Measurements from ENCODE around the gene INTS14. TPM values are rescaled to one million over a fixed set of nuclear protein-coding genes. Genes with fewer than 3 reads are reported as not detected.

INTS14 gene
- total RNA-seq, 4 donors from 2014 or later, result 26.6 to 50.8 (median 32.9) TPM

DNA sequence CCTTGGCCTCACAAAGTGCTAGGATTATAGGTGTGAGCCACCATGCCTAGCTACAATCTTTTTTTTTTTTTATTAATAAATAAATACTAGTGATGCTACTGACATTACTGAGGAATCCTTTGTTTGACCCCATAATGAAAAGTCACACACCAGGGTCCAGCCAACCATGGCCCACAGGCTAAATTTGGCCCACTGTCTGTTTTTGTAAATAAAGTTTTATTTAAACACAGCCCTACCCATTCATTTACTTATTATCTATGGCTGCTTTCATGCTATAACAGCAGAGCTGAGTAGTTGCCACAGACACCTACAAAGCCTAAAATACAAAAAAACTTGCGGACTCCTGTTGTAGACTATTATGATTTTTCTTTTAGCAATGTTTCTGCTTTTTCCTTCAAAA, 7.4 kb downstream of the INTS14 start:
- ATAC-seq (ENCODE audit: low FRiP score) (no peak), DNase-seq (ENCODE audit: low spot score) (no peak)
- no peak for TF ChIP-seq CTCF (IDR thresholded peaks at IDR 0.05)

DNA sequence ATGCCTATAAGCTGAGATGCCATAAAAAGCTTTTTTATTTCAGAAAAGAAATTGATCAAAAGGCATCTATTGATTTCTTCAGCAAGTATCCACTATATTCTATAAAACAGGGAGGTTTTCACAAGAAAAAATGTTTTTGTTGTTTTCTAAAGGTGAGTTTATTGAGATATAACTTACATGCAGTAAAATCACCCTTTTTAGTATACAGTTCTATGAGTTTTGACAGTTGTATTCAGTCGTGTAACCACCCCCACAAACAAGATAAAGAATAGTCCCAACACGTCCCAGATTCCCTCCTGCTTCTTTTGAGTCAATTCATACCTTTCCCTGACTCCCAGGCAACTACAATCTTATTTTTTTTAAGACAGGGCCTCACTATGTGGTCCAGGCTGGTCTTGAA, 7.8 kb downstream of the INTS14 start:
- no peak for TF ChIP-seq CTCF (IDR thresholded peaks at IDR 0.05)
- ATAC-seq (ENCODE audit: low FRiP score) (no peak), DNase-seq (ENCODE audit: low spot score) (no peak)

DNA sequence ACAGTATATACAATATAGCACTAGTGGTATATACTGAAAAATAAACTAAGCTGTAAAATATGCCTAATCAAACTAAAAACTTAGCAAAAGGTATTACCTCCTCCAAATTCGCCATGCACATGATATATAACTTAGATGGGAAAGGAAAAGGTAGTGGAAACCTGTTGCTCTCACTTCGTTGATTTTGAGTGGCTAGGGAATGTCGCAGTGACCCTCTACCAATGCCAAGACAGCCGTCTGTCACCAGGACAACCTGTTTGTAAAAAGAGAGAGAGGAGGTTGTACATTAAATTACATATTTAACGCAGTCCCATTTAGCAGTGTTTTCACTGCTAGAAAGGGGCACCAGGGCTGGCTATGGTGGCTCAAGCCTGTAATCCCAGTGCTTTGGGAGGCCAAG, 11.3 kb downstream of the INTS14 start:
- DNase-seq (ENCODE audit: low spot score), result no peak
- no peak for TF ChIP-seq CTCF (IDR thresholded peaks at IDR 0.05)
- ATAC-seq (ENCODE audit: low FRiP score), result no peak

GRCh38 chr15:65598468-65598867, 12.5 kb downstream of the INTS14 start:
- no peak for TF ChIP-seq CTCF (IDR thresholded peaks at IDR 0.05)
- no peak for ATAC-seq (ENCODE audit: low FRiP score)
- DNase-seq (ENCODE audit: low spot score), result no peak

- no peak for TF ChIP-seq CTCF (IDR thresholded peaks at IDR 0.05)
- DNase-seq (ENCODE audit: low spot score) (no peak), ATAC-seq (ENCODE audit: low FRiP score) (no peak)
Measured at GRCh38 chr15:65595960-65596359, 15.0 kb downstream of the INTS14 start.

DNA sequence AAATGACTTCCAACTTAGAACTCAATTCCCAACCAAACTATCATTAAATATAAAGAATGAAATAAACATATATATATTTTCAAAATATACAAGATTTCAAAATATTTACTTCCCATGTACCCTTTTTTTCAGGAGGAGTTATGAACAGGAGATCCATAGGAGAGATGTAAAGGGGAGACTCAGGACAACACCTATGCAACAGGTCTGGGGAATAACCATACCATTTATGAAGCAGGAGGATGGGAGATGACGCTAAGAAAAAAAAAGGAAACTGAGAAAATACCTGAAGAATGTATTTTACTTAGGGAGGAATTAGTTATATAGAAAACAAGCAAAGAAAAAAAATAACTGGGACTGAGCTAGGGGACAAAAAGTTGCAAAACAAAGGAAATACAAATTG, 23.8 kb downstream of the INTS14 start:
- ATAC-seq (ENCODE audit: low FRiP score) (no peak), DNase-seq (ENCODE audit: low spot score) (no peak)
- TF ChIP-seq CTCF (IDR thresholded peaks at IDR 0.05), result no peak

GRCh38 chr15:65584241-65584640, 26.7 kb downstream of the INTS14 start:
- ATAC-seq (ENCODE audit: low FRiP score) (no peak), DNase-seq (ENCODE audit: low spot score) (no peak)
- TF ChIP-seq CTCF (IDR thresholded peaks at IDR 0.05), result no peak
